Natural killer cell (primary cell): ENCODE data around the gene SLC6A20. TPM values are rescaled to one million over a fixed set of nuclear protein-coding genes. Genes with fewer than 3 reads are reported as not detected.

Source experiments
- ATAC-seq, 3 donors: fragments of 150-1000 bp in 2 of 3; fragments of 200-7000 bp in 1 of 3; cut with Tn5 transposase; 1 replicate in 1 of 3; 2 replicates in 2 of 3; pipeline ENCODE4 v1.10.0; 2021; ENCODE audit warnings: mild to moderate bottlenecking in 2 of 3, moderate library complexity in 2 of 3
- DNase-seq, 2 donors: peaks; one replicate each; pipeline versions ENCODE4 v3.0.0 to v3.0.0-alpha.2; 2013 to 2021; ENCODE audit warnings: mixed read lengths in 1 of 2
- H3K27ac ChIP-seq: one replicate; pipeline ENCODE4 v1.5.1; 2013; ENCODE audit warnings: mild to moderate bottlenecking, low read length
- H3K27me3 ChIP-seq: one replicate; pipeline ENCODE4 v1.6.1; 2013; ENCODE audit warnings: low read length; ENCODE audit not compliant: control insufficient read depth, insufficient read depth
- H3K36me3 ChIP-seq: one replicate; pipeline ENCODE4 v1.6.1; 2013; ENCODE audit warnings: low read length; ENCODE audit not compliant: control insufficient read depth, insufficient read depth
- H3K4me1 ChIP-seq: one replicate; pipeline ENCODE4 v1.6.1; 2013; ENCODE audit warnings: low read length; ENCODE audit not compliant: control insufficient read depth, insufficient read depth
- H3K4me3 ChIP-seq: one replicate; pipeline ENCODE4 v1.5.1; 2013; ENCODE audit warnings: low read length
- H3K9me3 ChIP-seq: one replicate; pipeline ENCODE4 v1.6.1; 2013; ENCODE audit warnings: low read length; ENCODE audit not compliant: control insufficient read depth, insufficient read depth
- H3K27ac Mint-ChIP-seq, 2 donors: one replicate each; pipeline ENCODE4 v1.8.0; 2022; ENCODE audit warnings: mild to moderate bottlenecking in 2 of 2, mixed read lengths in 2 of 2, moderate library complexity in 1 of 2
- H3K27me3 Mint-ChIP-seq, 2 donors: one replicate each; pipeline ENCODE4 v1.8.0; 2022; ENCODE audit warnings: low read depth in 2 of 2, mixed read lengths in 2 of 2
- H3K36me3 Mint-ChIP-seq: one replicate; pipeline ENCODE4 v1.8.0; 2022; ENCODE audit warnings: mixed read lengths
- H3K4me1 Mint-ChIP-seq, 2 donors: one replicate each; pipeline ENCODE4 v1.8.0; 2022; ENCODE audit warnings: mixed read lengths in 2 of 2
- H3K4me3 Mint-ChIP-seq: one replicate; pipeline ENCODE4 v1.8.0; 2022; ENCODE audit warnings: mild to moderate bottlenecking, moderate library complexity, mixed read lengths
- H3K9me3 Mint-ChIP-seq, 2 donors: one replicate each; pipeline ENCODE4 v1.8.0; 2022; ENCODE audit warnings: mixed read lengths in 2 of 2
- WGBS: methylation state at CpG from one replicate; pipeline ENCODE4 v1.1.7; 2013; ENCODE audit warnings: missing lambda C conversion rate; ENCODE audit not compliant: insufficient coverage; 5-methylcytosine and 5-hydroxymethylcytosine counted together
- intact Hi-C: fragments of 100-400 bp; cut with micrococcal nuclease; formaldehyde crosslinking; loops from one replicate; pipeline ENCODE4 v1.14.2; 2022
- total RNA-seq, 4 donors: library from RNA; stranded (reverse); fragments of 120-200 nt in 1 of 4; gene quantifications; one replicate each; pipeline versions ENCODE4 v1.2.3 to v1.2.4, GENCODE V29; 2013 to 2022
- TF ChIP-seq, protein P1 (sequence below): fragments of 200-600 bp; IDR thresholded peaks from one replicate; pipeline ENCODE4 v1.8.0; 2022; ENCODE audit warnings: antibody characterized with exemption

SLC6A20 gene
- total RNA-seq, 3 donors from 2014 or later (not counting 1 experiment from before 2014, with no cell fraction given), result 0.25 to 1.3 (median 0.70) TPM

DNA sequence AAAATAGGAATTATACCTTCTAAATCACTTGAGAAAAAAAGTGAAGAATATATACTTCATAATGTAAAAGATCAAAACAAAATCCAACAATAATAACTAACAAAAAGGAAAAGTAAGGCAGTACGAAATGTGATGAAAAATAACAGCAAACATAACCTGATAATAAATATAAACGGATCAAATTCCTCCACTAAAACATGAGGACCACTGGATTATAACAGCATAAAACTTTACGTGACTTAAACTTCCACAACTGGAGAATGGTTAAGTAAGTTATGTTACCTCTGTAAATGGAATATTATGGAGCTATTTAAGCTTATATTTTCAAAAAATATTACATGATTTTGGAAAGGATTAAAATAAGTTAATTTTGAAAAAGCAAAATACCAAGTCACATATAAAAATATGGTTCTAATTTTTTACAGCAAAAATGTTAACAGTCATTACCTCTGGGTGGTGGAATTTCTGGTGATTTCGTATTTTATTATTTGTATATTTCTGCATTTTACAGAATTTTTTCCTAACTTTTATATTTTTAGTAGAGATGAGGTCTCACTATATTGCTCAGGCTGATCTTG lies 7.0 kb downstream of the SLC6A20 start:
- H3K4me3 Mint-ChIP-seq, result no peak overlapping the region
- intact Hi-C loops, result no loop called here
- no peaks in the 10 kb centered on the region for H3K36me3 Mint-ChIP-seq
- no peaks in the 10 kb centered on the region for H3K4me1 Mint-ChIP-seq
- peaks cover 2 to 5% of the 10 kb centered on the region in 2 donors for H3K9me3 Mint-ChIP-seq
- DNase-seq, result no peak
- Histone ChIP-seq H3K27me3 (peaks cover 3% of the 10 kb centered on the region), H3K4me1 (no peaks in the 10 kb centered on the region), H3K36me3 (no peaks in the 10 kb centered on the region), H3K9me3 (no peaks in the 10 kb centered on the region), H3K4me3 (no peak overlapping the region), H3K27ac (no peak overlapping the region)
- no peak overlapping the region for H3K27ac Mint-ChIP-seq
- no peak for ATAC-seq
- TF ChIP-seq, protein P1, sequence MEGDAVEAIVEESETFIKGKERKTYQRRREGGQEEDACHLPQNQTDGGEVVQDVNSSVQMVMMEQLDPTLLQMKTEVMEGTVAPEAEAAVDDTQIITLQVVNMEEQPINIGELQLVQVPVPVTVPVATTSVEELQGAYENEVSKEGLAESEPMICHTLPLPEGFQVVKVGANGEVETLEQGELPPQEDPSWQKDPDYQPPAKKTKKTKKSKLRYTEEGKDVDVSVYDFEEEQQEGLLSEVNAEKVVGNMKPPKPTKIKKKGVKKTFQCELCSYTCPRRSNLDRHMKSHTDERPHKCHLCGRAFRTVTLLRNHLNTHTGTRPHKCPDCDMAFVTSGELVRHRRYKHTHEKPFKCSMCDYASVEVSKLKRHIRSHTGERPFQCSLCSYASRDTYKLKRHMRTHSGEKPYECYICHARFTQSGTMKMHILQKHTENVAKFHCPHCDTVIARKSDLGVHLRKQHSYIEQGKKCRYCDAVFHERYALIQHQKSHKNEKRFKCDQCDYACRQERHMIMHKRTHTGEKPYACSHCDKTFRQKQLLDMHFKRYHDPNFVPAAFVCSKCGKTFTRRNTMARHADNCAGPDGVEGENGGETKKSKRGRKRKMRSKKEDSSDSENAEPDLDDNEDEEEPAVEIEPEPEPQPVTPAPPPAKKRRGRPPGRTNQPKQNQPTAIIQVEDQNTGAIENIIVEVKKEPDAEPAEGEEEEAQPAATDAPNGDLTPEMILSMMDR, result no peak
- 67% methylated on average over 1 of the region's 4 CpGs for WGBS
- H3K27me3 Mint-ChIP-seq, result peaks cover 14 to 32% of the 10 kb centered on the region in 2 donors

DNA sequence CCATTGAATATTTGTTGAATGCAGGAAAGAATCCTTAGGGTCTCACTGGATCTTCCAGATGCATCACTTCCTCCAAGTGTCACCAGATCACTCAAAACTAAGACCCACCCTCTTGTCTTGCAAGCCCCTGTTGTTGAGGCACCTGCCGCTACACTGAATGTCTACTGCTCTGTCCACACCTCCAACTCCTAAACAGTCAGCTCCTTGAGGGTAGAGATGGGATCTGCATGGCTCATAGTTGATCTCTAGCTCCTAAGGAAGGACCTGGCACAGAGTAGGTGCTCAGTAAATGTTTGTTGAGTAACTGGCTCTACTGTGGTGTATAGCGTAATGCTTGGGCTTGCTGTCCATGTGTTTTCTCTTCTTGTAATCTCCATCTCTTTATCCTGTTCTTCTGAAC lies 8.8 kb downstream of the SLC6A20 start:
- Histone ChIP-seq H3K4me1 (no peaks in the 10 kb centered on the region), H3K27me3 (no peaks in the 10 kb centered on the region), H3K4me3 (no peak overlapping the region), H3K27ac (no peak overlapping the region), H3K36me3 (no peaks in the 10 kb centered on the region), H3K9me3 (no peaks in the 10 kb centered on the region)
- TF ChIP-seq, protein P1, result no peak
- Mint-ChIP-seq H3K9me3 (peaks cover 2 to 5% of the 10 kb centered on the region in 2 donors), H3K36me3 (no peaks in the 10 kb centered on the region), H3K4me1 (no peaks in the 10 kb centered on the region), H3K27ac (peak overlapping the region in 1 of 2 donors; percentile 14), H3K4me3 (no peak overlapping the region), H3K27me3 (peaks cover 9 to 21% of the 10 kb centered on the region in 2 donors)
- DNase-seq, result no peak
- 100% methylated on average over 1 of the region's 2 CpGs for WGBS
- ATAC-seq, result no peak
- intact Hi-C loops, result no loop called here

DNA sequence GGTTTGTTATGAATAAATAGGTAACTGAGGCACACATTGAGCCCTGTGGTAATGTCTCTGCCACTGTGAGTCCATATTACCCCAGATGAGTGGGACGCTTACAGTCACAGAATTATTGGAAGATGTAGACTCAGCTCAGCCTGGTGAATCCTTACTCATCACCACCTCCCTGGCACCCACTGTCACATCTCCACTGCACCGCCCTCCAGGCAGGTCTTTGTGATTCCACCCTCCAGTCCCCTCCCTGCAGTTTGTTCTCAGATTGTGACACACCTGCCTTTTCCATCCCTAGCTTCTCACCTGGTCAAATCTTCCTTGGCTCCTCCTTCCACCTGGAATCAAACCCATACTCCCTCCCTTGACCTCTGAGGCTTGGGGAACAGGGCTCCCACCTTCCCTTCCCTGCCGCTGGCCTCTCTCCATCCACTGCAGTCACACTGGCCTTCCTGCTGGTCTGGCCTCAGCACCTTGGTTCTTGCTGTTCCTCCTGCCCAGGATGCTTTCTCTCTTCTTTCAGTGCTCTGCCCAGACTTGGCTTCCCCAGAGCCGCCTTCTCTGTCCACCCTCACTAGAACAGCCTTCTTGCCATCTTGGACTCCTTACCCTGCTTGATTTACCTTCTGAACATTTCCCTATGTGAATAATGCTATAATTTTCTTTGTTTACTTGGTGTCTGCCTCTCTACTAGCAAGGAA lies 9.4 kb downstream of the SLC6A20 start:
- Mint-ChIP-seq H3K27ac (peak overlapping the region in 1 of 2 donors; percentile 14), H3K4me1 (no peaks in the 10 kb centered on the region), H3K27me3 (peaks cover 9 to 21% of the 10 kb centered on the region in 2 donors), H3K4me3 (no peak overlapping the region), H3K9me3 (peaks cover 2 to 5% of the 10 kb centered on the region in 2 donors), H3K36me3 (no peaks in the 10 kb centered on the region)
- Histone ChIP-seq H3K4me1 (no peaks in the 10 kb centered on the region), H3K4me3 (no peak overlapping the region), H3K36me3 (no peaks in the 10 kb centered on the region), H3K27ac (no peak overlapping the region), H3K27me3 (no peaks in the 10 kb centered on the region), H3K9me3 (no peaks in the 10 kb centered on the region)
- intact Hi-C loops, result no loop called here
- WGBS, result 89% methylated on average over 4 of the region's 4 CpGs
- ATAC-seq (no peak), DNase-seq (no peak)
- TF ChIP-seq, protein P1, result no peak
